Activated gamma-delta T cell treated with Interleukin-2 at 50 U/mL for 16 hours (primary cell): Measurements from ENCODE around the gene KL.

ENCODE experiments used
- DNase-seq: peaks from one replicate; pipeline ENCODE4 v3.0.0-alpha.2; 2020

KL gene

GRCh38 chr13:33087091-33087490 lies 70.9 kb downstream of the KL start:
- no peak for DNase-seq

- DNase-seq, result no peak
These were observed 71.6 kb downstream of the KL start for GRCh38 chr13:33087790-33088189.

- DNase-seq, result no peak
These were observed 73.1 kb downstream of the KL start for GRCh38 chr13:33089311-33089710.

- no peak for DNase-seq
These were observed 74.7 kb downstream of the KL start for GRCh38 chr13:33090755-33091414.

DNA sequence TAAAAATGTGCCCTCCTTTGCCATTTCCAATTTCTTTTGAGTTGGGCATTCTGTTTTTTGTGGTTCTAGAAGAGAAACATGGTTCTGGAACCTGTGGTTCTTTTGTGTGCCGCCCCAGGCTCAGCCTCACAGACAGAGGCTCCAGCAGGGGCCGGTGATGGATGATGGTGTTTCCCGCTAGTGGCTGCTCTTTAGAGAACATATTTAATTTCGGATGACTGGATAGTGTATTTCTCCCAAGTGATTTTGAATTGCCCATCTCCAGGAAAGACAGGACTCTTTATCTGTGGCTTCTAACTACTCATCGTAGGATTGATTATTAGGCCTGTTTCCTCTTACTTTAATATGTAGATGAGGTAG lies 75.2 kb downstream of the KL start:
- DNase-seq, result no peak

GRCh38 chr13:33092073-33092987 lies 76.1 kb downstream of the KL start:
- DNase-seq, result no peak

DNA sequence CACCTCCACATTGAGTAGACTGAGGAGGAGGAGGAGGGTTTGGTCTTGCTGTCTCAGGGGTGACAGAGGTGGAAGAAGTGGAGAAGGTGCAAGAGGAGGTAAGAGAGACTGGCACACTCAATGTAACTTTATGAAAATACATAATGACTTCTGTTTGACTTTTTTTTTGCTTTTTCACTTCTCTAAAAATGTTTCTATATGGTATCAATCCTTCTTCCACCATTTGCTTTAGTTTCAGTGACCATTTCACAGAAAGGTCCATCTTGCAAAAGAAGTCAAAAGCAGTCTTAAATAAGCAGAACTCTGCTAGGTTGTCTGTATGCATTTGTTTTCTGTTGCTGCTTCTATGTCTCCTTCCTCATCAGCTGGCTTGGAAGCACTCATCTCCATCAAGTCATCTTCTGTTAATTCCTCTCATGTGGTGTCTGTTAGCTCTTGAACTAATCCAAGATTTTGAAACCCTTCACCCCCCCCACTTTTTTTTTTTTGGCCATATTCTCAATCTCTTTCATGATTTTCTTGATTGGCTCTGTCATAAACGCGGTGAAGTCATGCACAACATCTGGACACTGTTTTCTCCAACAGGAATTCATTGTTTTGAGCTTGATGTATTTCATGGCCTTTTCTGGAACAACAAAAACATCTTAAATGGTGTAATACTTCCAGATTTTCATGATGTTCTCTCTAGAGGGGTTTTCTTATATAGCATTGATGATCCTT lies 80.8 kb downstream of the KL start:
- no peak for DNase-seq

GRCh38 chr13:33099860-33100259 lies 83.6 kb downstream of the KL start:
- no peak for DNase-seq

DNA sequence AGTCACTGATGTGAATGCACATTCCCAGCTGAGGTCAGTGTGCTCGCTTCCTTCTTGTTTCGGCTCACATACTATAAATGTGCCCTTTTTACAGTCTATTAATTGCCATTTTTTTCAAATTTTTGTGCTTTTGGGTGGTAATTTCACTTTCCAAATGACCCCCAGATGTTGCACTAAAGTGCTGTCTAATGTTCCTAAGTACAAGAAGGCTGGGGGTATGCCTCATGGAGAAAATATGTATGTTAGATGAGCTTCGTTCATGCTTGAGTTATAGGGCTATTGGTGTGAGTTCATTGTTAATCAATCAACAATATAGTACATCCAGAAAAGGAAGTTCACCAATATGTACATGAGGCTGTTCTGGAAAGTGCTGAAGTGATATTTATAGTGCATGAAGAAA lies 84.7 kb downstream of the KL start:
- no peak for DNase-seq

- no peak for DNase-seq
These were observed 85.6 kb downstream of the KL start for GRCh38 chr13:33101835-33102234.

DNA sequence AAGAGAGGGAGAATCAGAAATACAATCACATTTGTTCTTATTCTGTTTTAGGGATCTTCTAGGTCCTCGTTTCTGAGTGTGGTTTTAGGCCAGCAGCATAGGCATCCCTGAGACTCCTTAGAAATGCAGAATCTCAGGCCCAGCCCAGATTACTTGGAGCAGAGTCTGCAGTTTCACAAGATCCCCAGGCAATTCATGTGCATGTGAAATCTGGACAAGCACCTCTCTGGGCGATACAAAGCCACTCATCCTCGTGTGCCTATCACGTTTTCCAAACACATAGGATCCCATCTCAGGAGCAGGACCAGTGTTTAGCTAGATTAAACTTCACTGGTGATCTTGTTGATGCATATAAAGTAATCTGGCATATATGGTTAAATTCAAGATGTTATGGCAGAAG lies 87.2 kb downstream of the KL start:
- DNase-seq, result no peak

- no peak for DNase-seq
These were observed 89.3 kb downstream of the KL start for GRCh38 chr13:33105387-33106005.

- no peak for DNase-seq
These were observed 90.6 kb downstream of the KL start for GRCh38 chr13:33106656-33107360.

GRCh38 chr13:33107361-33107760 lies 91.1 kb downstream of the KL start:
- no peak for DNase-seq

GRCh38 chr13:33108620-33109019 lies 92.4 kb downstream of the KL start:
- DNase-seq, result no peak

- no peak for DNase-seq
These were observed 93.1 kb downstream of the KL start for GRCh38 chr13:33109271-33109697.

- DNase-seq, result no peak
These were observed 93.6 kb downstream of the KL start for GRCh38 chr13:33109801-33110200.

DNA sequence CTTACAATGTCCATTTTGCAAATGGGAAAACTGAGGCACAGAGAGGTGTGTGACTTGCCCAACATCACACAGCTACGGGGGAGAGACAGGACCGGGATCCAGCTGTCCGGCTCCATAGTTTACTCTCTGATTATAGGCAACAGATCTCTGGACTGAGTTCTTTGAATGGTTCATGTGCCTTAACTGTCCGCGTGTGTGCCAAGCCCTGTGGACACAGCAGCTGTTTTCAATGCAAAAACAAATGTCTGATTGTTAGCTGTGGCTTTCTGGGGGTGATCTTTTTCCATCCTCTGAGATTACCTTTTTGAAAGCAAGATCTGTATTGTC lies 94.1 kb downstream of the KL start:
- no peak for DNase-seq

DNA sequence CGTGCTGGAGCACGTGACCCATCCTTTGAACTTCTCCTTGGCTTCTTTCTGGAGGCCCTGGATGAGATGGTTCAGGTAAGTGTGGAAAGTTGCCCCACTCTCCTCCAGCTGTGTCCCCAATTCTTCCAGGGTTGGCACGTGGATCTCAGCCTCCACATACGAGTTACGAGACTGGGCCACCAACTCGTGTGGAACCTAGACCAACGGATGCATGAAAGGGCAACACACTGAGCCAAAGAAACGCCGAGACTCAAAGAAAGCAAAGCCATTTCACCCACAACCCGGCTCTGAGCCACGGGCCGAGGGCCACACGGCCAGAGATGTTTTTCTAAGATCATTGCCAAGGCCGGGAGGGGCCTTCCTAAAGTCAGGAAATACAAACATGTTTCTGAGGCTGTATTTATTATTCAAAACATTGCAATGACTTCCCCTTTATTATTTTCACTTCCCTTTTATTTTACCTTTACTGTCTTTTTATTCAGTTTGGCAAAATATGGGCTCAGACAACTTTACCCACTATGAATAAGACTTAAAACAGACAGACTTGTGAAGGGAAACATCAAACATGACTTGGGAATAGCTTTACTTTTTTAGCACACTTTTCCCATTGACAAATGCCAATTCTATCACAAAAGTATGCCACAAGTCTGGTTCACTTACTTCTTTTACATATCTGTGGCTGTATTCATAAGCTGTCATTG lies 94.6 kb downstream of the KL start:
- no peak for DNase-seq

- no peak for DNase-seq
These were observed 95.3 kb downstream of the KL start for GRCh38 chr13:33111414-33112110.

GRCh38 chr13:33112766-33113165 lies 96.5 kb downstream of the KL start:
- DNase-seq, result no peak

DNA sequence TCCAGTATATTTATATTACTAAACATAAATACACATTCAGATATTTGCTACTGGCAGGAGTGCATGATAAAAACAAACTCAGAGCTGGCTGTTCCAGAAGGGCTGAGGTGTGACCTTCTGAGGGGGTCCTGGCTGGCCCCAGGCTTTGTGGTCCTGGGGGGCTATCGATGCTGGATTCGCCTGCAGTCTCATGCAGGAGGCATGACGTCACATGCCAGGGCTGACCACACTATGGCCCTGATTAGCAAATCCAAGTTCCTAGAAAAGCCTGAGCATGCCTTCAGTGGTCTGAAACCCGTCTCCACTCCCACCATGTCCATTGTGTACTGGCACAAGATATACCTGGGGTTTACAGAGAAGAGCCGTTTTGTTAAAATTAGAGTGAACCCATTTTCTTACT lies 97.9 kb downstream of the KL start:
- DNase-seq, result no peak
